Right lobe of liver (tissue), 6 donors: ENCODE measurements around the gene KCNK5. TPM values are rescaled to one million over a fixed set of nuclear protein-coding genes. Genes with fewer than 3 reads are reported as not detected.

ENCODE experiments used
- ATAC-seq, 4 donors: fragments of 200-7000 bp; cut with Tn5 transposase; one replicate each; pipeline ENCODE4 v1.9.1; 2020; ENCODE audit warnings: mild to moderate bottlenecking in 4 of 4, moderate library complexity in 4 of 4
- DNase-seq, 3 donors: peaks; one replicate each; pipeline ENCODE4 v3.0.0-alpha.2; 2020
- H3K27ac ChIP-seq, 3 donors: fragments of 200-600 bp; one replicate each; pipeline ENCODE4 v1.8.0; 2022
- H3K27me3 ChIP-seq, 2 donors: fragments of 200-600 bp; one replicate each; pipeline ENCODE4 v1.8.0; 2022
- H3K36me3 ChIP-seq, 4 donors: fragments of 200-600 bp; sonication (generic) in 1 of 4; one replicate each; pipeline versions ENCODE4 v1.5.1 to v1.8.0; 2017 to 2022; ENCODE audit warnings: control low read depth in 1 of 4
- H3K4me1 ChIP-seq, 4 donors: fragments of 200-600 bp; sonication (generic) in 1 of 4; one replicate each; pipeline versions ENCODE4 v1.5.1 to v1.8.0; 2017 to 2022; ENCODE audit warnings: control low read depth in 1 of 4
- H3K4me3 ChIP-seq, 3 donors: fragments of 200-600 bp; one replicate each; pipeline ENCODE4 v1.8.0; 2022
- H3K9me3 ChIP-seq, 4 donors: fragments of 200-600 bp; sonication (generic) in 1 of 4; one replicate each; pipeline versions ENCODE4 v1.5.1 to v1.8.0; 2017 to 2022; ENCODE audit warnings: control low read depth in 1 of 4
- POLR2A ChIP-seq: fragments of 450-650 bp; IDR thresholded peaks from one replicate; pipeline ENCODE4 v1.6.1; 2017; ENCODE audit warnings: antibody characterized with exemption, mild to moderate bottlenecking
- WGBS: methylation state at CpG from one replicate; pipeline ENCODE4 v1.1.6; 2018; ENCODE audit warnings: low coverage, low lambda C conversion rate; ENCODE audit not compliant: insufficient coverage; ENCODE audit errors: missing lambda C conversion rate; 5-methylcytosine and 5-hydroxymethylcytosine counted together
- intact Hi-C, 2 donors: fragments of 100-400 bp; cut with DNase I; formaldehyde crosslinking; loops; one replicate each; pipeline versions ENCODE4 v1.11.2 to v1.14.1; 2022
- total RNA-seq, 6 experiments: library from RNA; depleted of rRNA in 2 of 6; stranded (reverse); fragments of >200 nt in 2 of 6; fragmentation: NEBNext Ultra II Directional in 3 of 6; extraction: Animal tissue kit (Norgen Biotek cat#: 25700) in 3 of 6; gene quantifications; one replicate each; pipeline versions ENCODE4 v1.1.0 to v1.2.4, GENCODE V29; 2016 to 2023
- TF ChIP-seq, protein P1 (sequence below), 4 donors: fragments of 200-600 bp in 3 of 4; fragments of 450-650 bp in 1 of 4; IDR thresholded peaks; one replicate each; pipeline versions ENCODE4 v1.5.1 to v1.8.0; 2016 to 2022; ENCODE audit warnings: antibody characterized with exemption in 4 of 4, mild to moderate bottlenecking in 2 of 4
- donor health status: DM: no; HTN: yes; CAD: no.
- donor health status: DM: no; HTN: no; CAD: no.
- donor health status: DM: no; HTN: no; CAD: no.
- donor health status: DM: no; HTN: yes; CAD: no.
- donor health status: DM: no; HTN: yes; CAD: no.

The KCNK5 gene
- total RNA-seq, 6 experiments from 2014 or later, result 3.2 to 54.3 (median 6.7) TPM

GRCh38 chr6:39256294-39256940 is 27.1 kb upstream of the KCNK5 start:
- Histone ChIP-seq H3K36me3 (no peaks in the 10 kb centered on the region), H3K4me3 (no peak overlapping the region), H3K9me3 (no peaks in the 10 kb centered on the region), H3K27ac (no peak overlapping the region), H3K27me3 (no peaks in the 10 kb centered on the region), H3K4me1 (no peaks in the 10 kb centered on the region)
- ATAC-seq (no peak), DNase-seq (no peak)
- intact Hi-C loops, result no loop called here
- 100% methylated on average over 1 of the region's 2 CpGs for WGBS
- TF ChIP-seq, protein P1, sequence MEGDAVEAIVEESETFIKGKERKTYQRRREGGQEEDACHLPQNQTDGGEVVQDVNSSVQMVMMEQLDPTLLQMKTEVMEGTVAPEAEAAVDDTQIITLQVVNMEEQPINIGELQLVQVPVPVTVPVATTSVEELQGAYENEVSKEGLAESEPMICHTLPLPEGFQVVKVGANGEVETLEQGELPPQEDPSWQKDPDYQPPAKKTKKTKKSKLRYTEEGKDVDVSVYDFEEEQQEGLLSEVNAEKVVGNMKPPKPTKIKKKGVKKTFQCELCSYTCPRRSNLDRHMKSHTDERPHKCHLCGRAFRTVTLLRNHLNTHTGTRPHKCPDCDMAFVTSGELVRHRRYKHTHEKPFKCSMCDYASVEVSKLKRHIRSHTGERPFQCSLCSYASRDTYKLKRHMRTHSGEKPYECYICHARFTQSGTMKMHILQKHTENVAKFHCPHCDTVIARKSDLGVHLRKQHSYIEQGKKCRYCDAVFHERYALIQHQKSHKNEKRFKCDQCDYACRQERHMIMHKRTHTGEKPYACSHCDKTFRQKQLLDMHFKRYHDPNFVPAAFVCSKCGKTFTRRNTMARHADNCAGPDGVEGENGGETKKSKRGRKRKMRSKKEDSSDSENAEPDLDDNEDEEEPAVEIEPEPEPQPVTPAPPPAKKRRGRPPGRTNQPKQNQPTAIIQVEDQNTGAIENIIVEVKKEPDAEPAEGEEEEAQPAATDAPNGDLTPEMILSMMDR (IDR thresholded peaks at IDR 0.05), result no peak
- no peak for TF ChIP-seq POLR2A

DNA sequence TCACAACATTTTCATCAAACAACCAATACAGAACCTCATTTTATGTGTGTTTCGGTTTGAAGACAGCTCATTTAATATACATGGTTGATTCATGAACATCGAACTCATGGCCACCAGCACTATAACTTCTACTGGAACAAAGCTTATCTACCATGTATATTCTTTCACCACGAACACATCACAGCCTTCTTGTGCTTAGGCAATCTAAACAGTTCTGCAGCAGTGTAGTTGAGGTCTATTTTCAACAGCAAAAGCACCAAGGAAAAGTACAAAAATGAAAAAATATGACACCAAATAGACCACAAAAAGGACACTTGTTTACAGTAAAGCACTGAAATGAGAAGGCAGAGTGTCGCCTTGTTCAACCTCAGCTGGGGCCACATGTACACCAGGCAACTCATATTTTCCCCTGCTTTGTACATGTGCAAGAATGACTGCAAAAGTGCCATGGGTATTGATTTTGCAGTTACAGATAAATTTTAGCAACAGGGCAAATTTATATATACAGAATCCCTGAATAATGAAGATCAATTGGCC is 25.8 kb upstream of the KCNK5 start:
- Histone ChIP-seq H3K27me3 (no peaks in the 10 kb centered on the region), H3K36me3 (no peaks in the 10 kb centered on the region), H3K27ac (no peak overlapping the region), H3K9me3 (no peaks in the 10 kb centered on the region), H3K4me1 (no peaks in the 10 kb centered on the region), H3K4me3 (no peak overlapping the region)
- no peak for TF ChIP-seq POLR2A
- TF ChIP-seq, protein P1 (IDR thresholded peaks at IDR 0.05), result no peak
- intact Hi-C loops, result no loop called here
- WGBS, result 92% methylated on average over 3 of the region's 4 CpGs
- ATAC-seq (no peak), DNase-seq (no peak)

GRCh38 chr6:39251406-39251805 is 22.1 kb upstream of the KCNK5 start:
- Histone ChIP-seq H3K36me3 (no peaks in the 10 kb centered on the region), H3K27me3 (no peaks in the 10 kb centered on the region), H3K27ac (no peak overlapping the region), H3K9me3 (no peaks in the 10 kb centered on the region), H3K4me1 (no peaks in the 10 kb centered on the region), H3K4me3 (no peak overlapping the region)
- peak; percentile 95 to 98 (median 97) for ATAC-seq
- TF ChIP-seq, protein P1 (IDR thresholded peaks at IDR 0.05), result no peak
- TF ChIP-seq POLR2A, result no peak
- DNase-seq, result peak in 1 of 3 donors; percentile 65
- intact Hi-C loops, result no loop called here
- WGBS, result 21% methylated on average over 8 of the region's 8 CpGs

- intact Hi-C loops, result no loop called here
- H3K27ac ChIP-seq, result no peak overlapping the region
- TF ChIP-seq POLR2A, result no peak
- TF ChIP-seq, protein P1 (IDR thresholded peaks at IDR 0.05), result no peak
- DNase-seq (no peak), ATAC-seq (no peak)
- H3K9me3 ChIP-seq, result no peaks in the 10 kb centered on the region
- H3K4me3 ChIP-seq, result no peak overlapping the region
- no peaks in the 10 kb centered on the region for H3K27me3 ChIP-seq
- H3K36me3 ChIP-seq, result no peaks in the 10 kb centered on the region
- H3K4me1 ChIP-seq, result no peaks in the 10 kb centered on the region
Observed at GRCh38 chr6:39250507-39250906, 21.2 kb upstream of the KCNK5 start.
